HEK293T (cell line): ENCODE measurements around the gene IGFBPL1.
"Not testable (repeated sequence)": the region's sequence is repeated elsewhere in the genome, so short reads cannot be mapped to it uniquely, and the experiment has no call there.

Experiments
- ARNT ChIP-seq: fragments of 450-650 bp; IDR thresholded peaks from 2 replicates; pipeline ENCODE4 v1.6.1; 2017; ENCODE audit warnings: mild to moderate bottlenecking
- BHLHE40 ChIP-seq: fragments of 450-650 bp; IDR thresholded peaks from 2 replicates; pipeline ENCODE4 v1.6.1; 2016; ENCODE audit warnings: mild to moderate bottlenecking, moderate library complexity, borderline replicate concordance
- CTBP1 ChIP-seq: fragments of 450-650 bp; IDR thresholded peaks from 2 replicates; pipeline ENCODE4 v1.6.1; 2016; ENCODE audit warnings: borderline replicate concordance
- FOXA1 ChIP-seq: fragments of 450-650 bp; IDR thresholded peaks from 2 replicates; pipeline ENCODE4 v1.6.1; 2016; ENCODE audit warnings: mild to moderate bottlenecking
- FOXK2 ChIP-seq: fragments of 450-650 bp; IDR thresholded peaks from 2 replicates; pipeline ENCODE4 v1.6.1; 2016; ENCODE audit warnings: mild to moderate bottlenecking
- FOXM1 ChIP-seq: fragments of 450-650 bp; IDR thresholded peaks from 2 replicates; pipeline ENCODE4 v1.6.1; 2017; ENCODE audit warnings: mild to moderate bottlenecking, borderline replicate concordance
- HDGF ChIP-seq: fragments of 450-650 bp; IDR thresholded peaks from 2 replicates; pipeline ENCODE4 v1.6.1; 2017; ENCODE audit warnings: antibody characterized with exemption, borderline replicate concordance
- NFRKB ChIP-seq: fragments of 450-650 bp; IDR thresholded peaks from 2 replicates; pipeline ENCODE4 v1.6.1; 2016; ENCODE audit warnings: mild to moderate bottlenecking, moderate library complexity
- PKNOX1 ChIP-seq: fragments of 450-650 bp; IDR thresholded peaks from 2 replicates; pipeline ENCODE4 v1.6.1; 2016
- SP1 ChIP-seq: fragments of 450-650 bp; IDR thresholded peaks from 2 replicates; pipeline ENCODE4 v1.6.1; 2017
- SUZ12 ChIP-seq: fragments of 450-650 bp; IDR thresholded peaks from 2 replicates; pipeline ENCODE4 v1.6.1; 2016; ENCODE audit warnings: mild to moderate bottlenecking
- TARDBP ChIP-seq: fragments of 450-650 bp; IDR thresholded peaks from 2 replicates; pipeline ENCODE4 v1.6.1; 2016
- ZNF384 ChIP-seq: fragments of 450-650 bp; IDR thresholded peaks from 2 replicates; pipeline ENCODE4 v1.6.1; 2016

GRCh38 chr9:38472583-38473249, 48.5 kb upstream of the IGFBPL1 start:
- TF ChIP-seq FOXK2, SP1, FOXM1, ARNT, NFRKB, SUZ12, CTBP1, PKNOX1, BHLHE40, FOXA1, ZNF384, HDGF, TARDBP: not testable (repeated sequence)
